ENCODE measurements around the gene ARHGAP19. TPM values are rescaled to one million over a fixed set of nuclear protein-coding genes. Genes with fewer than 3 reads are reported as not detected.
"Not testable (repeated sequence)": the region's sequence is repeated elsewhere in the genome, so short reads cannot be mapped to it uniquely, and the experiment has no call there.

Gene ARHGAP19
- total and polyA plus RNA-seq, 7 donors = 3.0 to 9.1 (median 6.0) TPM

DNA sequence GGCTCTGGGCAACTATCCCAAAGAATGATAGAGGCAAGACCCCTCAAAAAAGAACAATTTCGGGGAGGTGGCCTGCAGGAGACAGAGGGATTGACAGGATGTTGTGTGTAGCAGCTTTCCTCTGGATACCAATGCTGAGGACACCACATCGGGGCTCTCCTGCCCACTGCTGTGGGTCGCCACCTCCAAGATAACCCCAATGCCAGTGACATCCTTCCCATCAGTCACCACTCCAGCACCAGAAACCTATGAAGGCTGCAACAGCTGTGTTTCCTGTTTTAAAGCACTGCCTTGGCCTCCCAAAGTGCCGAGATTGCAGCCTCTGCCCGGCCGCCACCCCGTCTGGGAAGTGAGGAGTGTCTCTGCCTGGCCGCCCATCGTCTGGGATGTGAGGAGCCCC, 17.6 kb downstream of the ARHGAP19 start:
- H3K4me1 ChIP-seq = peaks cover 0 to 15% (median 5%) of the 10 kb centered on the region in 4 donors
- intact Hi-C loops (cut with DNase I) = no loop called here
- H3K27me3 ChIP-seq = no peaks in the 10 kb centered on the region
- WGBS, 2 donors = 71 to 85% methylated on average over 3 of the region's 9 CpGs
- H3K36me3 ChIP-seq = no peaks in the 10 kb centered on the region
- DNase-seq = no peak
- no peak for TF ChIP-seq POLR2AphosphoS5 (IDR thresholded peaks at IDR 0.05)
- no peak for TF ChIP-seq POLR2A (IDR thresholded peaks at IDR 0.05)
- TF ChIP-seq EP300 (IDR thresholded peaks at IDR 0.05) = no peak
- TF ChIP-seq, protein P1, sequence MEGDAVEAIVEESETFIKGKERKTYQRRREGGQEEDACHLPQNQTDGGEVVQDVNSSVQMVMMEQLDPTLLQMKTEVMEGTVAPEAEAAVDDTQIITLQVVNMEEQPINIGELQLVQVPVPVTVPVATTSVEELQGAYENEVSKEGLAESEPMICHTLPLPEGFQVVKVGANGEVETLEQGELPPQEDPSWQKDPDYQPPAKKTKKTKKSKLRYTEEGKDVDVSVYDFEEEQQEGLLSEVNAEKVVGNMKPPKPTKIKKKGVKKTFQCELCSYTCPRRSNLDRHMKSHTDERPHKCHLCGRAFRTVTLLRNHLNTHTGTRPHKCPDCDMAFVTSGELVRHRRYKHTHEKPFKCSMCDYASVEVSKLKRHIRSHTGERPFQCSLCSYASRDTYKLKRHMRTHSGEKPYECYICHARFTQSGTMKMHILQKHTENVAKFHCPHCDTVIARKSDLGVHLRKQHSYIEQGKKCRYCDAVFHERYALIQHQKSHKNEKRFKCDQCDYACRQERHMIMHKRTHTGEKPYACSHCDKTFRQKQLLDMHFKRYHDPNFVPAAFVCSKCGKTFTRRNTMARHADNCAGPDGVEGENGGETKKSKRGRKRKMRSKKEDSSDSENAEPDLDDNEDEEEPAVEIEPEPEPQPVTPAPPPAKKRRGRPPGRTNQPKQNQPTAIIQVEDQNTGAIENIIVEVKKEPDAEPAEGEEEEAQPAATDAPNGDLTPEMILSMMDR (IDR thresholded peaks at IDR 0.05) = no peak
- H3K4me3 ChIP-seq = no peak overlapping the region
- H3K27ac ChIP-seq = no peak overlapping the region
- no peaks in the 10 kb centered on the region for H3K9me3 ChIP-seq

DNA sequence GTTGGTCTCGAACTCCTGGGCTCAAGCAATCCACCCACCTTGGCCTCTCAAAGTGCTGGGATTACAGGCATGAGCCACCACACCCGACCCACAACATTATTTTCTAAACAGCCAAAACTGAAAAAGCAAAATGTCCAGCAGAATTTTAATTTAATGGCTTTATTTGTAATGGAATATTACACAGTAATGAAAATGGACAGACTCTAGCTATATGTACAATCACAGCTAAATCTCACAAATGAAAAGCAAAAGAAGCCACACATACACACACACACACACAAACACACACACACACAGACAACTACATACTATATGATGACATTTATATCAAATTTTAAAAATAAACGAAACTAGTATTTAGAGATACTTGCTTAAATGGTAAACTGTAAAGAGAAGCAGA, 18.7 kb downstream of the ARHGAP19 start:
- H3K9me3 ChIP-seq = no peaks in the 10 kb centered on the region
- no peaks in the 10 kb centered on the region for H3K27me3 ChIP-seq
- H3K27ac ChIP-seq = no peak overlapping the region
- no peaks in the 10 kb centered on the region for H3K36me3 ChIP-seq
- TF ChIP-seq EP300 (IDR thresholded peaks at IDR 0.05) (no peak), POLR2A (IDR thresholded peaks at IDR 0.05) (no peak), POLR2AphosphoS5 (IDR thresholded peaks at IDR 0.05) (no peak)
- TF ChIP-seq, protein P1 (IDR thresholded peaks at IDR 0.05) = no peak
- peaks cover 0 to 9% (median 5%) of the 10 kb centered on the region in 4 donors for H3K4me1 ChIP-seq
- H3K4me3 ChIP-seq = no peak overlapping the region
- 97% methylated on average over 3 of the region's 3 CpGs for WGBS, 2 donors
- intact Hi-C loops (cut with DNase I) = no loop called here
- DNase-seq = no peak

DNA sequence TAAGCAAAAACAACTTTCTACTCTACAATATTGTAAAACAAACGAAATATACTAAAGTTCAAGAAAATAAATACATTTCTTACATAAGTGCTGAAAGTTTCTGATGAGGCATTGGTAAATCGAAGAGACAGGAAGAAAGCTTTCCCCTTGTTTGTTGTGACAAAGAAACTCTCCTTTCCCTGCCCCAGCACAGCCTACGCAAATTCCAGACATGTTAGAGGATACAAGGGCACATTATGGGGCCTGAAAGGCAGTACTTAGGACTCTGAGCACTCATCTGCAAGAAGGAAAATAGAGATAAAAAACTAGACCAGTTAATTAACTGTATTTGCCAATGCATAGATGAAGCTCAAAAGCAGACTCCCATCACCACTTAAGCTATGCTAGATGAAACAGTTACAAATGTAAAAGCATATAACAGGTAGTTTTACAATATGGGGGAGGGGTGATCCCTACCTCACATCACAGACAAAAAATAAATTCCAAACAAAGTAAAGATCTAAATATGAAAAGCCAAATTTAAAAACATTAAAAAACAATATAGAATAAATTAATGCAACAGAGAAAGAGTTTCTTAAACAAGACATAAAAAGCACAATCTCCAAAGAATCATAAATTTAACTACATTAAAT, 21.8 kb downstream of the ARHGAP19 start:
- WGBS, 2 donors = 90% methylated on average over 3 of the region's 3 CpGs
- Histone ChIP-seq H3K27me3 (no peaks in the 10 kb centered on the region), H3K36me3 (peaks cover 0 to 2% (median 0%) of the 10 kb centered on the region in 4 donors), H3K27ac (no peak overlapping the region), H3K9me3 (no peaks in the 10 kb centered on the region), H3K4me3 (no peak overlapping the region), H3K4me1 (no peaks in the 10 kb centered on the region)
- TF ChIP-seq POLR2AphosphoS5 (IDR thresholded peaks at IDR 0.05) (no peak), POLR2A (IDR thresholded peaks at IDR 0.05) (no peak), EP300 (IDR thresholded peaks at IDR 0.05) (no peak)
- TF ChIP-seq, protein P1 (IDR thresholded peaks at IDR 0.05) = no peak
- intact Hi-C loops (cut with DNase I) = no loop called here
- DNase-seq = no peak

DNA sequence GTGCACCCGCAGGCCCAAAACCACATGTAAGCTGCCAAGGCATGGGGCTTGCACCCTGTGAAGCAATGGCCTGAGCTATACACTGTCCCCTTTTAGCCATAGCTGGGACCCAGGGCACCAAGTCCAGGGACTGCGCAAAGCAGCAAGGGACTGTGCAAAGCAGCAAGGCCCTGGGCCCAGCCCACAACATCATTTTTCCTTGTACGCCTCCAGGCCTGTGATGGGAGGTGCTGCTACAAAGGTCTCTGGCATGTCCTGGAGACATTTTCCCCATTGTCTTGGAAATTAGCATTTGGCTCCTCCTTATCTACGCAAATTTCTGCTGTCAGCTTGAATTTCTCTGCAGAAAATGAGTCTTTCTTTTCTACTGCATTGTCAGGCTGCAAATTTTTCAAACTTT, 24.8 kb downstream of the ARHGAP19 start:
- WGBS, 2 donors = 95 to 97% methylated on average over 4 of the region's 4 CpGs
- intact Hi-C loops (cut with DNase I) = no loop called here
- DNase-seq = no peak
- Histone ChIP-seq H3K4me3 (no peak overlapping the region), H3K27ac (no peak overlapping the region), H3K4me1 (no peaks in the 10 kb centered on the region), H3K9me3 (no peaks in the 10 kb centered on the region), H3K36me3 (peaks cover 0 to 21% (median 0%) of the 10 kb centered on the region in 4 donors), H3K27me3 (no peaks in the 10 kb centered on the region)
- TF ChIP-seq POLR2A (IDR thresholded peaks at IDR 0.05) = no peak
- no peak for TF ChIP-seq POLR2AphosphoS5 (IDR thresholded peaks at IDR 0.05)
- TF ChIP-seq EP300 (IDR thresholded peaks at IDR 0.05) = no peak
- TF ChIP-seq, protein P1 (IDR thresholded peaks at IDR 0.05) = no peak

DNA sequence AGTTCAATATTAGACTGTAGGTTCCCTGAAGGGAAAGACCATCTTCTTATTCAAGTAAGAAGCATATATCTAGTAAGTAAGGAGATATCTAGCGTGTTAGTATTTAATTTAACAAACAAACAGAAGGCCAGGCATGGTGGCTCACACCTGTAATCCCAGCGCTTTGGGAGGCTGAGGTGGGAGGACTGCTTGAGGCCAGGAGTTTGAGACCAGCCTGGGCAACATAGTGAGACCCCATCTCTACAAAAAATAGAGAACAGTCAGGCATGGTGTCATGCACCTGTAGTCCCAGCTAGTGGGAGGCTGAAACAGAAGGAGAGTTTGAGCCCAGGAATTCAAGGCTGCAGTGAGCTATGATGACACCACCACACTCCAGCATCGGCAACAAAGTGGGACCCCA, 27.3 kb downstream of the ARHGAP19 start:
- H3K36me3 ChIP-seq = peaks cover 0 to 25% (median 0%) of the 10 kb centered on the region in 4 donors
- WGBS, 2 donors = 81 to 98% methylated on average over 3 of the region's 3 CpGs
- H3K4me1 ChIP-seq; H3K27me3 ChIP-seq; H3K27ac ChIP-seq; H3K4me3 ChIP-seq; H3K9me3 ChIP-seq; intact Hi-C loops (cut with DNase I); DNase-seq: not testable (repeated sequence)

Data from sigmoid colon (tissue), 7 donors.